Neural cell (in vitro differentiated cells): ENCODE measurements around the gene CYB5B. TPM values are rescaled to one million over a fixed set of nuclear protein-coding genes. Genes with fewer than 3 reads are reported as not detected.

Experiments used
- H2AFZ ChIP-seq: fragments of 200-600, 300-800 bp; sonication (generic), shearing (Covaris generic); 2 replicates; pipeline ENCODE4 v1.6.0; 2014; ENCODE audit warnings: low read depth, mild to moderate bottlenecking, antibody characterized with exemption, low read length, moderate library complexity
- H3F3A ChIP-seq: fragments of 200-600 bp; shearing (Covaris generic); 2 replicates; pipeline ENCODE4 v1.6.1; 2016; ENCODE audit warnings: mild to moderate bottlenecking, moderate library complexity, mixed read lengths, antibody characterized with exemption, low read length; ENCODE audit not compliant: insufficient read depth, poor library complexity, severe bottlenecking
- H3K27ac ChIP-seq: fragments of 200-600, 300-800 bp; sonication (generic), shearing (Covaris generic); 2 replicates; pipeline ENCODE4 v1.5.1; 2014; ENCODE audit warnings: mild to moderate bottlenecking, low read length, moderate library complexity
- H3K27me3 ChIP-seq: fragments of 300-800, 200-600 bp; sonication (generic), shearing (Covaris generic); 2 replicates; pipeline ENCODE4 v1.6.0; 2014; ENCODE audit warnings: mild to moderate bottlenecking, low read depth, low read length, moderate library complexity; ENCODE audit not compliant: insufficient read depth
- H3K36me3 ChIP-seq: fragments of 300-800, 200-600 bp; sonication (generic), shearing (Covaris generic); 2 replicates; pipeline ENCODE4 v1.5.1; 2014; ENCODE audit warnings: mild to moderate bottlenecking, antibody characterized with exemption, low read length, moderate library complexity; ENCODE audit not compliant: insufficient read depth
- H3K4me2 ChIP-seq: fragments of 300-800, 200-600 bp; sonication (generic), shearing (Covaris generic); 2 replicates; pipeline ENCODE4 v1.6.0; 2014; ENCODE audit warnings: mild to moderate bottlenecking, low read length
- H3K4me3 ChIP-seq: fragments of 300-800, 200-600 bp; sonication (generic), shearing (Covaris generic); 2 replicates; pipeline ENCODE4 v1.5.1; 2014; ENCODE audit warnings: mild to moderate bottlenecking, low read length, moderate library complexity
- H3K79me2 ChIP-seq: fragments of 200-600 bp; shearing (Covaris generic); replicated peaks from 2 replicates; pipeline ENCODE4 v1.6.0; 2014; ENCODE audit warnings: mild to moderate bottlenecking, low read length, moderate library complexity; ENCODE audit not compliant: insufficient read depth
- H3K9ac ChIP-seq: fragments of 300-800, 200-600 bp; sonication (generic), shearing (Covaris generic); 2 replicates; pipeline ENCODE4 v1.6.1; 2016; ENCODE audit warnings: mild to moderate bottlenecking, low read length, mixed read lengths
- H3K9me2 ChIP-seq: fragments of 200-600 bp; shearing (Covaris generic); 2 replicates; pipeline ENCODE4 v1.6.1; 2016; ENCODE audit warnings: mild to moderate bottlenecking, low read length, mixed read lengths; ENCODE audit not compliant: insufficient read depth
- H3K9me3 ChIP-seq: fragments of 200-600, 300-800 bp; sonication (generic), shearing (Covaris generic); 2 replicates; pipeline ENCODE4 v1.6.1; 2016; ENCODE audit warnings: mild to moderate bottlenecking, mixed run types, low read length, moderate library complexity, mixed read lengths
- H4K20me1 ChIP-seq: fragments of 200-600 bp; shearing (Covaris generic); 2 replicates; pipeline ENCODE4 v1.6.1; 2016; ENCODE audit warnings: mild to moderate bottlenecking, mixed run types; ENCODE audit not compliant: insufficient read depth
- EP300 ChIP-seq: fragments of 450-650 bp; conservative IDR thresholded peaks from 2 replicates; pipeline ENCODE4 v1.6.1; 2014; ENCODE audit warnings: antibody characterized with exemption, mild to moderate bottlenecking, moderate library complexity; ENCODE audit not compliant: poor library complexity, severe bottlenecking
- EZH2 ChIP-seq: fragments of 200-600, 300-800 bp; shearing (Covaris generic), sonication (generic); IDR thresholded peaks from 2 replicates; pipeline ENCODE4 v1.6.1; 2014; ENCODE audit warnings: antibody characterized with exemption, low read length, borderline replicate concordance, mild to moderate bottlenecking; ENCODE audit not compliant: insufficient read depth, poor library complexity, severe bottlenecking
- MXI1 ChIP-seq: fragments of 450-650 bp; conservative IDR thresholded peaks from 2 replicates; pipeline ENCODE4 v1.6.1; 2014; ENCODE audit warnings: antibody characterized with exemption, mild to moderate bottlenecking; ENCODE audit not compliant: poor library complexity, severe bottlenecking
- POLR2AphosphoS5 ChIP-seq: IDR thresholded peaks from 2 replicates; pipeline ENCODE4 v1.6.1; 2012
- RAD21 ChIP-seq: fragments of 450-650 bp; conservative IDR thresholded peaks from 2 replicates; pipeline ENCODE4 v1.6.1; 2014; ENCODE audit warnings: antibody characterized with exemption, mild to moderate bottlenecking, moderate library complexity
- SMC3 ChIP-seq: fragments of 450-650 bp; conservative IDR thresholded peaks from 2 replicates; pipeline ENCODE4 v1.6.1; 2014; ENCODE audit warnings: antibody characterized with exemption, mild to moderate bottlenecking, moderate library complexity; ENCODE audit not compliant: poor library complexity
- TAF1 ChIP-seq: IDR thresholded peaks from 2 replicates; pipeline ENCODE4 v1.6.1; 2012; ENCODE audit warnings: low read depth
- polyA plus RNA-seq: library from polyadenylated mRNA; depleted of rRNA; stranded (reverse); fragments of >200 nt; gene quantifications from 2 replicates; pipeline ENCODE4 v1.2.3, GENCODE V29; 2014
- TF ChIP-seq, protein P1 (sequence below): IDR thresholded peaks from 2 replicates; pipeline ENCODE4 v1.6.1; 2012; ENCODE audit warnings: borderline replicate concordance
- TF ChIP-seq, protein P2 (sequence below): fragments of 450-650 bp; IDR thresholded peaks from 2 replicates; pipeline ENCODE4 v1.5.1; 2014; ENCODE audit warnings: antibody characterized with exemption, mild to moderate bottlenecking, moderate library complexity; ENCODE audit not compliant: poor library complexity, severe bottlenecking

CYB5B gene
- polyA plus RNA-seq, 1 donor from 2014 or later: 70.4 TPM

DNA sequence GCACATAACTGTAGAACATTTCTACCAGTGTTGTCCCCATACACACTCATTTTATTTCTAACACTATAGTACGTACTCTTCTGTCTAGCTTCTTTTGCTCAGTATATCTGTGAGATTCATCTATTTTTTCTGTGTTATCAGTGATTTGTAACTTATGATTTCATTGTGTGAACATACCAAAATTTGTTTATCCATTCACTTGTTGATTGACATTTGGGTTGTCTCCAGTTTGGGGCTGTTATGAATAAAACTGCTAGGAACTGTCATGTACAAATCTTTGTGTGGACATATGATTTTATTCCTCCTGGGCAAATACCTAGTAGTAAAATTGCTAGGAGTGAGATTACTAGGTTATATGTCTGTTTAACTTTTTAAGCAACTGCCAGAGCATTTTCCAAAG is 9.6 kb downstream of the CYB5B start:
- Histone ChIP-seq H3K79me2 (peaks cover 40% of the 10 kb centered on the region), H3F3A (no peaks in the 10 kb centered on the region), H3K4me3 (no peak overlapping the region), H3K4me2 (no peak overlapping the region), H2AFZ (no peak overlapping the region), H3K9me2 (no peaks in the 10 kb centered on the region), H3K27me3 (no peaks in the 10 kb centered on the region), H3K36me3 (no peaks in the 10 kb centered on the region), H3K9ac (no peak overlapping the region), H4K20me1 (no peaks in the 10 kb centered on the region), H3K27ac (no peak overlapping the region), H3K9me3 (no peaks in the 10 kb centered on the region)
- no peak for TF ChIP-seq EZH2
- TF ChIP-seq SMC3: no peak
- no peak for TF ChIP-seq POLR2AphosphoS5
- no peak for TF ChIP-seq EP300
- TF ChIP-seq MXI1: no peak
- TF ChIP-seq, protein P1, sequence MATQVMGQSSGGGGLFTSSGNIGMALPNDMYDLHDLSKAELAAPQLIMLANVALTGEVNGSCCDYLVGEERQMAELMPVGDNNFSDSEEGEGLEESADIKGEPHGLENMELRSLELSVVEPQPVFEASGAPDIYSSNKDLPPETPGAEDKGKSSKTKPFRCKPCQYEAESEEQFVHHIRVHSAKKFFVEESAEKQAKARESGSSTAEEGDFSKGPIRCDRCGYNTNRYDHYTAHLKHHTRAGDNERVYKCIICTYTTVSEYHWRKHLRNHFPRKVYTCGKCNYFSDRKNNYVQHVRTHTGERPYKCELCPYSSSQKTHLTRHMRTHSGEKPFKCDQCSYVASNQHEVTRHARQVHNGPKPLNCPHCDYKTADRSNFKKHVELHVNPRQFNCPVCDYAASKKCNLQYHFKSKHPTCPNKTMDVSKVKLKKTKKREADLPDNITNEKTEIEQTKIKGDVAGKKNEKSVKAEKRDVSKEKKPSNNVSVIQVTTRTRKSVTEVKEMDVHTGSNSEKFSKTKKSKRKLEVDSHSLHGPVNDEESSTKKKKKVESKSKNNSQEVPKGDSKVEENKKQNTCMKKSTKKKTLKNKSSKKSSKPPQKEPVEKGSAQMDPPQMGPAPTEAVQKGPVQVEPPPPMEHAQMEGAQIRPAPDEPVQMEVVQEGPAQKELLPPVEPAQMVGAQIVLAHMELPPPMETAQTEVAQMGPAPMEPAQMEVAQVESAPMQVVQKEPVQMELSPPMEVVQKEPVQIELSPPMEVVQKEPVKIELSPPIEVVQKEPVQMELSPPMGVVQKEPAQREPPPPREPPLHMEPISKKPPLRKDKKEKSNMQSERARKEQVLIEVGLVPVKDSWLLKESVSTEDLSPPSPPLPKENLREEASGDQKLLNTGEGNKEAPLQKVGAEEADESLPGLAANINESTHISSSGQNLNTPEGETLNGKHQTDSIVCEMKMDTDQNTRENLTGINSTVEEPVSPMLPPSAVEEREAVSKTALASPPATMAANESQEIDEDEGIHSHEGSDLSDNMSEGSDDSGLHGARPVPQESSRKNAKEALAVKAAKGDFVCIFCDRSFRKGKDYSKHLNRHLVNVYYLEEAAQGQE: no peak
- no peak for TF ChIP-seq TAF1
- TF ChIP-seq, protein P2, sequence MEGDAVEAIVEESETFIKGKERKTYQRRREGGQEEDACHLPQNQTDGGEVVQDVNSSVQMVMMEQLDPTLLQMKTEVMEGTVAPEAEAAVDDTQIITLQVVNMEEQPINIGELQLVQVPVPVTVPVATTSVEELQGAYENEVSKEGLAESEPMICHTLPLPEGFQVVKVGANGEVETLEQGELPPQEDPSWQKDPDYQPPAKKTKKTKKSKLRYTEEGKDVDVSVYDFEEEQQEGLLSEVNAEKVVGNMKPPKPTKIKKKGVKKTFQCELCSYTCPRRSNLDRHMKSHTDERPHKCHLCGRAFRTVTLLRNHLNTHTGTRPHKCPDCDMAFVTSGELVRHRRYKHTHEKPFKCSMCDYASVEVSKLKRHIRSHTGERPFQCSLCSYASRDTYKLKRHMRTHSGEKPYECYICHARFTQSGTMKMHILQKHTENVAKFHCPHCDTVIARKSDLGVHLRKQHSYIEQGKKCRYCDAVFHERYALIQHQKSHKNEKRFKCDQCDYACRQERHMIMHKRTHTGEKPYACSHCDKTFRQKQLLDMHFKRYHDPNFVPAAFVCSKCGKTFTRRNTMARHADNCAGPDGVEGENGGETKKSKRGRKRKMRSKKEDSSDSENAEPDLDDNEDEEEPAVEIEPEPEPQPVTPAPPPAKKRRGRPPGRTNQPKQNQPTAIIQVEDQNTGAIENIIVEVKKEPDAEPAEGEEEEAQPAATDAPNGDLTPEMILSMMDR: no peak
- no peak for TF ChIP-seq RAD21

DNA sequence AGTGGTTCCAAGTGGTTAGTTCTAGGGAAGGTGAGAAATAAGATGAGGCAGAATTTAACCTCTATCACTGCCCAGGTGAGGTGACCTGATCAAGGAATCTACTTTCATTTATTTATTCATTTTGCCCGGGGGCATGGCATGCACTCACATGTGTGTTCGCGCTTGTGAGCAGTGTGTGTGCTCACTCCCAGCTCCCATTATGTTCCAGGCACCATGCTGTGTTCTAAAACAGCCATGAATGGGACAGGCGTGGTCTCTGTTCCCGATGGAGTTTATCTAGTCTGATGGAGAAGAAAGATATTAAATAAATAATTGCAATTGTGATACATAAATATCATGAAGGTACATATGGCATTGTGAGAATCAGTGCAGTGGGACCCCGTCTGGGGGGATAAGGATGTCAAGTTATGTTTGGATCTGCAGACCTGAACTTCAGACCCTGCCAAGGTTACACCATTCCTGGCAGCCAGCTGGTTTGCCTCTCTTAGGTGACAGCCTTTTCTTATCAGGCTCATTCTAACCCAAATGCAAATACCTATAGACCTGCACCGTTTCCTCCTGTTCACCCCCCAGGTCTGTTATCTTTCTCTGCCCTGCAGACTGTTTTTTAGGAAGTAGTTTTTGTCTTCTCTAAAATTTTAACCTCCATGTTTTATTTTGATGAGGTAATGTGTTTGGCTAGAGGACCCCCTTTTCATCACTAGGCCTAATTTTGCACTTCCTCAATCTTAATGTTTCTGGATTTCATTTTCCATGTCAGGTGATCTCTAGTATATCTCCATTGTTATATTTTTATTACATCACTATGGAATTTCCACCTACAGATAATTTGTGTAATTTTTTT is 11.8 kb downstream of the CYB5B start:
- Histone ChIP-seq H3K9ac (no peak overlapping the region), H3K9me3 (no peaks in the 10 kb centered on the region), H3K4me3 (no peak overlapping the region), H4K20me1 (no peaks in the 10 kb centered on the region), H2AFZ (no peak overlapping the region), H3K27ac (no peak overlapping the region), H3K27me3 (no peaks in the 10 kb centered on the region), H3K36me3 (no peaks in the 10 kb centered on the region), H3F3A (no peaks in the 10 kb centered on the region), H3K4me2 (no peak overlapping the region), H3K79me2 (peaks cover 42% of the 10 kb centered on the region), H3K9me2 (no peaks in the 10 kb centered on the region)
- TF ChIP-seq SMC3: no peak
